Erythroblast (primary cell): Measurements from ENCODE around the gene PAOX.

Experiments used
- GATA1 ChIP-seq: IDR thresholded peaks from 2 replicates; pipeline ENCODE4 v1.6.1; 2011; ENCODE audit warnings: low read depth, mild to moderate bottlenecking, control low read depth, low read length, moderate library complexity
- POLR2A ChIP-seq: IDR thresholded peaks from 2 replicates; pipeline ENCODE4 v1.6.1; 2011; ENCODE audit warnings: mild to moderate bottlenecking, low read length

- no peak for TF ChIP-seq POLR2A
- no peak for TF ChIP-seq GATA1
Measured at GRCh38 chr10:133366130-133366478, 13.0 kb upstream of the PAOX start.
